Activated CD4-positive, alpha-beta memory T cell treated with anti-CD3 and anti-CD28 coated beads for 36 hours (primary cell): ENCODE measurements around the gene GSTT4. TPM values are rescaled to one million over a fixed set of nuclear protein-coding genes. Genes with fewer than 3 reads are reported as not detected.
"Not testable (repeated sequence)": the region's sequence is repeated elsewhere in the genome, so short reads cannot be mapped to it uniquely, and the experiment has no call there.

Experiments used
- CTCF ChIA-PET: fragments of 350-600 bp; sonication (Branson Sonifier 250); formaldehyde crosslinking; loops from one replicate; lab custom pipeline; 2021; ENCODE audit warnings: antibody characterized with exemption, inconsistent platforms; lab: Charles Lee
- POLR2A ChIA-PET: fragments of 350-600 bp; sonication (Branson Sonifier 250); formaldehyde crosslinking; loops from one replicate; lab custom pipeline; 2021; ENCODE audit warnings: antibody characterized with exemption; lab: Charles Lee
- DNase-seq: peaks from one replicate; pipeline ENCODE4 v3.0.0-alpha.2; 2020
- H3K27ac Mint-ChIP-seq: one replicate; pipeline ENCODE4 v1.8.0; 2021; ENCODE audit warnings: mixed read lengths
- H3K27me3 Mint-ChIP-seq: one replicate; pipeline ENCODE4 v1.8.0; 2021; ENCODE audit warnings: mixed read lengths
- H3K36me3 Mint-ChIP-seq: one replicate; pipeline ENCODE4 v1.8.0; 2021; ENCODE audit warnings: mixed read lengths
- H3K4me1 Mint-ChIP-seq: one replicate; pipeline ENCODE4 v1.8.0; 2021; ENCODE audit warnings: low read depth, mixed read lengths
- H3K4me3 Mint-ChIP-seq: one replicate; pipeline ENCODE4 v1.8.0; 2021; ENCODE audit warnings: mild to moderate bottlenecking, mixed read lengths
- H3K9me3 Mint-ChIP-seq: one replicate; pipeline ENCODE4 v1.8.0; 2021; ENCODE audit warnings: mixed read lengths
- intact Hi-C: fragments of 100-400 bp; cut with micrococcal nuclease; formaldehyde crosslinking; loops from one replicate; pipeline ENCODE4 v1.15.1; 2023
- total RNA-seq, 2 experiments: library from RNA; stranded (reverse); gene quantifications; one replicate each; pipeline ENCODE4 v1.2.3, GENCODE V29; 2021

The GSTT4 gene
- total RNA-seq, 2 experiments from 2014 or later, result not detected

DNA sequence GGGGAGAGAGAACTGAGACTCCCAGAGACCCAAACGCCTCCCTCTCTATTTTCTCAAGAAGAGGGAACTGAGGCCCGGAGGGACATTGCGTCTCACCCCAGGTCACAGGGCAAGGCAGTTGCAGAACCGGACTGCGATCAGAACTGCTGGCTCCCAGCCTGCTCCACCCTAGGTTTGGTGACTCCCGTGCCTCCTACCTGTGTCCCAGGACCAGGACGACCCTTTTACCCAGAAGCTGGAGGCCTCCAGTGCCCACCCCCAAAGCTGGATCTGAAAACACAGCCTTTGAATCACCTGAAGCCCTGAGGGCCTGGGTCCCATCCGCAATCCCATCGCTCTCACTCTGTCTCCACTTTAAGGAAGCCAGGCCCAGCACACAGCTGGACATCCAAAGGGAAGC is 1.4 kb downstream of the GSTT4 start:
- Mint-ChIP-seq H3K27me3 (peaks cover 4% of the 10 kb centered on the region), H3K4me1 (no peaks in the 10 kb centered on the region), H3K36me3 (no peaks in the 10 kb centered on the region), H3K9me3 (no peaks in the 10 kb centered on the region), H3K27ac (no peak overlapping the region), H3K4me3 (no peak overlapping the region)
- ChIA-PET POLR2A (no interaction called here), CTCF (no interaction called here)
- intact Hi-C loops, result no loop called here
- no peak for DNase-seq

DNA sequence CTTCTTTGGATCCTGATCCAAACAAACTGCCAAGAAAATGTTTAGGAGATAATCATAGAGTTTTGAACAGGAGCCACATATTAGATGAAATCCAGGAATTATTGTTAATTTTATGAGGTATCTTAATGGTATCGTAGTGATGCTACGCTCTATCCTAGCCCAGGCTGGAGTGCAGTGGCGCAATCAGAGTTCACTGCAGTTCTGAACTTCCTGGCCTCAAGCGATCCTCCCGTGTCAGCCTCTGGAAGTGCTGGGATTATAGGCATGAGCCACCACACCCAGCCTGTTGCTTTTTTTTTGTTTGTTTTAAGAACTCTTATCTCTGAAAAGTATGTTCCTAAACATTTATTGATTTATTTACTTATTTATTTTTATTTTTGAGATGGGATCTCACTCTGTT is 2.4 kb downstream of the GSTT4 start:
- intact Hi-C loops, result no loop called here
- ChIA-PET CTCF (no interaction called here), POLR2A (no interaction called here)
- DNase-seq, result no peak
- Mint-ChIP-seq H3K36me3 (no peaks in the 10 kb centered on the region), H3K9me3 (no peaks in the 10 kb centered on the region), H3K27me3 (peaks cover 4% of the 10 kb centered on the region), H3K4me1 (no peaks in the 10 kb centered on the region), H3K4me3 (no peak overlapping the region), H3K27ac (no peak overlapping the region)

DNA sequence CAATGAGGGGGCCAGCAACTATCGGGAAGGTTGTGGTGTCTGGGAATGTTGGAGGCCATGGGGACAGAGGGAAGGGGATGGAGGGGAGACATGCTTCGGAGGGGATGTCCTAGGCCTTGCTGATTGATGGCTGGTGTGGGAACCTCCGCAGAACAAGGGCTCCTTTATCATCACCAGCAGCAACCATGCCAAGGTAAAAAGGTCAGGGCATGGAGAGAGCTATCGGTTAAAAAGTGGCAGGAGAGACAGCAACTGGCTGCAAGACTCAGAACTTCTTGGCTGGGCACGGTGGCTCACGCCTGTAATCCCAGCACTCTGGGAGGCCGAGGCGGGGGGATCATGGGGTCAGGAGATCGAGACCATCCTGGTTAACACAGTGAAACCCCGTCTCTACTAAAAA is 3.0 kb downstream of the GSTT4 start:
- intact Hi-C loops, result no loop called here
- no peaks in the 10 kb centered on the region for H3K9me3 Mint-ChIP-seq
- no peak for DNase-seq
- H3K4me1 Mint-ChIP-seq, result peaks cover 2% of the 10 kb centered on the region
- CTCF ChIA-PET, result no interaction called here
- H3K36me3 Mint-ChIP-seq, result no peaks in the 10 kb centered on the region
- no peak overlapping the region for H3K4me3 Mint-ChIP-seq
- peaks cover 4% of the 10 kb centered on the region for H3K27me3 Mint-ChIP-seq
- no peak overlapping the region for H3K27ac Mint-ChIP-seq
- POLR2A ChIA-PET, result no interaction called here

DNA sequence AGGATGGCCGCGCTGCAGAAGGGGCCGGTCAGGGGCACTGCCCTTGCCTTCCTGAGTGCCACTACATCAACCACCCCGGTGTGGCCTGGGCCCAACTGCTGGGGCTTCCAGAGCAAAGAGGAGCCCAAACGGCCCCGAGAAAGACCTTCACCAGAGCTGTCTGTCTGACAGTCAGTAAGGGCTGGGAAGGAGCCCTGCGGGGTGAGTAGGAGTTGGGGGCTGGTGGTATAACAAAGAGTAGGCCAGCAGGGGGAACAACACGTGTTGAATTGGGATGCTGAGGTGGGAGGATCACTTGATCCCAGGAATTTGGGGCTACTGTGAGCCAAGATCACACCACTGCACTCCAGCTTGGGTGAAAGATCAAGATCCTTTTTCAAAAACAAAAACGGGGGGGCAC is 3.9 kb downstream of the GSTT4 start:
- no peak overlapping the region for H3K4me3 Mint-ChIP-seq

DNA sequence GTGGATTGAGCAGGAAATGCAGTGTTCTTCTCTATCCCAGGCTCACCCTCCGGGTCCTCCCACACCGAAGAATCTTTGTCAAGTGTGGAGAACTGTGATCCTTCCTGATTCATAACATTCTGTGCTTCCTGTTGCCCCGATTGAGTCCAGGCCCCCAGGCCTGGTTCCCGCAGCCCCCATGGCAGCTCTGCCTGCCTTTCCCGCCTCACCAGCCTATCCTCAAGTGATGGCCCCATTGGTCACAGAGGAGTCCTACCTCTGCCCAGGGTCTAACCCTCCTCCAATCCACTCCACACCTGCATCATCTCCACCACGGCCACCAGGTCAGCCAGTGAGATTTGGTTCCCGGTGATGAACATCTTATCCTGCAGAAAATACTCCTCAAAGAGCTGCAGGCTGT is 5.5 kb downstream of the GSTT4 start:
- CTCF ChIA-PET, H3K4me3 Mint-ChIP-seq, H3K9me3 Mint-ChIP-seq, H3K27ac Mint-ChIP-seq, H3K4me1 Mint-ChIP-seq, DNase-seq, H3K27me3 Mint-ChIP-seq, H3K36me3 Mint-ChIP-seq, POLR2A ChIA-PET, intact Hi-C loops: not testable (repeated sequence)

More for the DNA sequence above, 3.9 kb downstream of the GSTT4 start:
- intact Hi-C loops, result no loop called here
- POLR2A ChIA-PET, result no interaction called here
- Mint-ChIP-seq H3K9me3 (no peaks in the 10 kb centered on the region), H3K27ac (no peak overlapping the region), H3K4me1 (peaks cover 2% of the 10 kb centered on the region), H3K36me3 (no peaks in the 10 kb centered on the region), H3K27me3 (peaks cover 4% of the 10 kb centered on the region)
- CTCF ChIA-PET, result interaction anchor here (1.0 kb wide), 1 partner anchor 10 kb away, joined by 3 read pairs; the partner anchor contains the start of gene CABIN1
- no peak for DNase-seq

DNA sequence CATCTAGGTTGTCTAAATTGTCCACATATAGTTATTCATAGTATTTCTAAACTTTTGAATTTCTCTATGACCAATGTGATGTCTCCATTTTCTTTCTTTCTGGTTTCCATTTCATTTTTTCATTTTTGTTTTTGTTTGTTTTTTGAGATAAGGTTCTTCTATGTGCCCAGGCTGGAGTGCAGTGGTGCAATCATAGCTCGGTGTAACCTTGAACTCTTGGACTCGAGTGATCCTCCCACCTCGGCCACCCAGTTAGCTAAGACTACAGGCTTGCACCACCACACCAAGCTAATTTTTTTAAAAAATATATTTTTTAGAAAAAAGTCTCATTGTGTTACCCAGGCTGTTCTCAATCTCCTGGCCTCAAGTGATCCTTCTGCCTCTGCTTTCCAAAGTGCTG is 8.2 kb downstream of the GSTT4 start:
- H3K4me3 Mint-ChIP-seq, result no peak overlapping the region
- POLR2A ChIA-PET, result no interaction called here

DNA sequence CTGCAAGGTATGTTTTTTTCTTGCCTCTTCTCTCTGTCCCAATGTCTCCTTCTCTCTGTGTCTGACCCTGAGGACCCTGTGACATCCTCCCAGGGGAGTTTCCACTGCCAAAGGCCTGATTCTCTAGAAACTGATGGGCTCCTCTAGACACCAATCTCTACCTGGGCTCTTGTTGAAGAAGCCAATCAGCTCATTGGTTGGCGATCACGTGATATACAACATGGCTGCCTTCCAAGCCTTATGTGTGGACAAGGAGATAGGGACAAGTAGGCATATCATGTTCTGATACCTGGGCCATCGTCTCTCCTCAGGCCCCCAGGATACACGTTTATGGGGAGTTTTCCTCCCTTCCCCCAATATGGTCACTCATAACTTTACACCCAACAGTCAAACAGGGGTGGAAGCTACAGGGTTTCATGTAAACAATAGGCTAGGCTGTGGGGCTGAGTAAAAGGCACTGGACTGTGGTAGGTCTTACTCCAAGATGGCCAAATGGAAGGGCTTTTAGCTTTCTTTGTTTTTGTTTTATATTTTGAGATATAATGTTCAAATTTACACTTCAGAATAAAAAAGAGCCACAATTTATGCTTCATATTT is 11.6 kb downstream of the GSTT4 start:
- H3K36me3 Mint-ChIP-seq, H3K4me1 Mint-ChIP-seq, CTCF ChIA-PET, H3K9me3 Mint-ChIP-seq, POLR2A ChIA-PET, H3K27me3 Mint-ChIP-seq, intact Hi-C loops, DNase-seq, H3K4me3 Mint-ChIP-seq, H3K27ac Mint-ChIP-seq: not testable (repeated sequence)

More for the DNA sequence above, 8.2 kb downstream of the GSTT4 start:
- Mint-ChIP-seq H3K27me3 (no peaks in the 10 kb centered on the region), H3K36me3 (no peaks in the 10 kb centered on the region), H3K27ac (no peak overlapping the region), H3K9me3 (no peaks in the 10 kb centered on the region), H3K4me1 (peaks cover 2% of the 10 kb centered on the region)
- CTCF ChIA-PET, result no interaction called here
- intact Hi-C loops, result no loop called here
- DNase-seq, result no peak

DNA sequence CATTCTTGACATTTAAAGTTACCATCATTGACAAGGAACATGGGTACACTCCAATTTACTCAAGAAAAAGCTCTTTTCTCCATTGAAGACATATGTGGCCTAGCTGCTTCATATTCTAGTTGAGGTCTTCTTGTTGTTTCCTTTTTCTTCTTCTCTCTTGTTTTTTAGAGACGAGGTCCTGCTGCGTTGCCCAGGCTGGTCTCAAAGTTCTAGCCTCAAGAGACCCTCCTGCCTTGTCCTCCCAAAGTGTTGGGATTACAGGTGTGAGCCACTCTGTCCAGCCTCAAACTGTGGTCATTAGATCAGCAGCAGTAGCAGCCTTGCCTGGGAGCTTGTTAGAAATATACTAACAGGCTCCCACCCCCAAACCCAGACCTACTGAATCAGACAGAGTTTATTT is 12.2 kb downstream of the GSTT4 start:
- POLR2A ChIA-PET, H3K27me3 Mint-ChIP-seq, H3K4me1 Mint-ChIP-seq, intact Hi-C loops, CTCF ChIA-PET, H3K4me3 Mint-ChIP-seq, DNase-seq, H3K27ac Mint-ChIP-seq, H3K36me3 Mint-ChIP-seq, H3K9me3 Mint-ChIP-seq: not testable (repeated sequence)

DNA sequence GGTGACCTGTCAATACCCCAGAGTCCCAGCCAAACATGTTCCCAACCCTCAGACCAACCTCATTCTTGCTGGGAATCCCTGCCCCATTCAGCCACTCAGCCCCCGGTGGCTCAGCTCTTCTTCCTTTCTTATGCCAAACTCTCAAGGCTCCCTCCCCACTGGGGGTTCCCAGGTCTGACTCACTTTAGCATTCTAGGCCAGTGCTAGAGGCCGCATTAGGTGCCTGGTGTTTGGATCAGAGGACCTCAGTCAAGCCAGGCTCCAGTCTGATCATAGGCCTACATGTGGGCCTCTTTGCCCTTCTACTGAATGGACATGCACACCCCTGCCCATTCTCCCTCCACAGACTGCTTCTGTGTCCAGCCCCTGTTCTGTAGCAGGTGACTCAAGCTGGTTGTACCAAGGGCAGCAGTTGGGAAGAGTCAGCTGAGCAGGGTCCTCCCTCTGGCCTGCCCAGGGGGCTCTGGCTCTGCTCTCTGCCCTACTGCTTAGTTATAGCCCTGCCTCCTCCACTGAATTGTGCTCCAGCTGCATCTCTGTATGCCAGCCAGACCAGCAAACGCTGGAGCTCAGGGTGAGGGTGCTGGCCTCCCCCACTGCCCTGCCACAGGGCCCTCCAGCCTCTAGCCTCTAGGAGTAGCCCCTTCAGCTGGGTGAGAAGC is 15.5 kb downstream of the GSTT4 start:
- DNase-seq, H3K4me3 Mint-ChIP-seq, H3K4me1 Mint-ChIP-seq, H3K27ac Mint-ChIP-seq, H3K36me3 Mint-ChIP-seq, H3K9me3 Mint-ChIP-seq, CTCF ChIA-PET, H3K27me3 Mint-ChIP-seq, POLR2A ChIA-PET: not testable (repeated sequence)
- intact Hi-C loops, result loop anchor here (10.0 kb wide), 1 partner anchor 165 kb away; no protein-coding TSS in a partner anchor

DNA sequence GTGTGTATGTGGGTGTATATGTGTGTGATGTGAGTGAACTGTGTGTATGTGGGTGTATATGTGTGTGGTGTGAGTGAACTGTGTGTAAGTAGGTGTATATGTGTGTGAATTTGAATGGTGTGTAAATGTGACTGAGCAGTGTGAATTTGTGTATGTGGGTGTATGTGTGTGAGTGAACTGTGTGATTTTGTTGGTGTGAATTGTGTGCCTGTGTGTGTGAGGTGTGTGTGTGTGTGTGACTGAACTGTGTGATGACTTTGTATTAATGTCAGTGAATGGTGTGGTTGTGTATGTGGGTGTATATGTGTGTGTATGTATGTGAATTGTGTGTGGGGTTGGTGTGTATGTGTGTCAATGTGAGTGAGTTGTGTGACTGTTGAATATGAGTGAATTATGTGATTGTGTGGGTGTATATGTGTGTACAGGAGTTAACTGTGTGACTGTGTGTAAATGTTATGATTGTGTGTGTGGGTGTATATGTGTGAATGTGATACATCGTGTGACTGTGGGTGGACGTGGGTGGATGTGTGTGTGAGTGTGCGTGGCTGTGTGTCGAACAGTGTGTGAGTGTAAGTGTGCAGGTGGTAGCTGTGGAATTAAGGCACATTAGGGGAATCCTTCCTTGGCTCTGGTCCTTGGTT is 18.6 kb downstream of the GSTT4 start:
- H3K27ac Mint-ChIP-seq, H3K27me3 Mint-ChIP-seq, H3K4me3 Mint-ChIP-seq, H3K9me3 Mint-ChIP-seq, H3K36me3 Mint-ChIP-seq, POLR2A ChIA-PET, DNase-seq, H3K4me1 Mint-ChIP-seq, CTCF ChIA-PET: not testable (repeated sequence)
- intact Hi-C loops, result loop anchor here (10.0 kb wide), 1 partner anchor 168 kb away; no protein-coding TSS in a partner anchor

DNA sequence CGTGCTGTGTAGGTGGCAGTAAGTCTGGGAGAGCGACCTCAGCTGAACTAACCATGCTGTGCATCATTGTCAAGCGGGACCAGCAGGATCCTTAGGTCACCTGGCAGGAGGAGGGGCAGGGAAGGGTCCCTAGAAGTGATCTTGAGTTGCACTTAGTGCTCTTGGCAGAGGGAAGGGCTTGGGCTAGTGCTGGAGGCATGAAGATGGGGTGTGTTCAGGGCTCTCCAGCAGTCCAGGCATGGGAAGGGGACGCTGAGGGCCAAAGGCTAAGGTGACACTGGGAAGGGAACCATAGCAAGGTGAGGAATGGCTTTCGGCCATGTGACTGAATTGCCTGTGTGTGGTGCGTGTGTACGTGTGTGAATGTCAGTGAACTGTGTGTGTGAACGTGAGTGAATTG is 19.2 kb downstream of the GSTT4 start:
- DNase-seq, H3K27me3 Mint-ChIP-seq, H3K27ac Mint-ChIP-seq, H3K4me1 Mint-ChIP-seq, CTCF ChIA-PET, H3K36me3 Mint-ChIP-seq, H3K9me3 Mint-ChIP-seq, H3K4me3 Mint-ChIP-seq, POLR2A ChIA-PET: not testable (repeated sequence)
- intact Hi-C loops, result loop anchor here (10.0 kb wide), 1 partner anchor 169 kb away; no protein-coding TSS in a partner anchor

DNA sequence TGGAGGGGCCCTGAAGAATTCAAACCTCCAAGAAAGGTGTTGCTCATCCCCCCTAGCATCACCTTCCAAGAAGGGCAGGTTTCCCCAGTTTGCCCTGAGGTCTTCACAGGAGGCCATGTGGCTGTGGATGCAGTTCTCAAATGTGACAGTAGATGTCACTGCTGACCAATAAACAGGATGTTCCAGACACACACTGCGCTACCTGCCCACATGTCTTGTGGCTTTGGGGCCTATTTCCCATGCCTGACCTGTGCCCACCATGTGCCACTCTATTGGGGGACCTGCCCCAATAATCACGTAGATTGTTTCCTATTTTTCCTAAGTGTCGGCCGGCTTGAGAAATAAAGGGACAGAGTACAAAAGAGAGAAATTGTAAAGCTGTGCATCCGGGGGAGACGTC is 20.8 kb downstream of the GSTT4 start:
- Mint-ChIP-seq H3K36me3 (no peaks in the 10 kb centered on the region), H3K9me3 (no peaks in the 10 kb centered on the region), H3K4me1 (peaks cover 2% of the 10 kb centered on the region), H3K27me3 (no peaks in the 10 kb centered on the region), H3K4me3 (no peak overlapping the region), H3K27ac (no peak overlapping the region)
- ChIA-PET POLR2A (no interaction called here), CTCF (interaction anchor here (1.0 kb wide), 1 partner anchor 191 kb away, joined by 3 read pairs; no protein-coding TSS in a partner anchor)
- intact Hi-C loops, result loop anchor here (10.0 kb wide), 1 partner anchor 170 kb away; no protein-coding TSS in a partner anchor
- DNase-seq, result peak; percentile 65
